ENCODE results near the gene GZF1.
A peak's percentile ranks its signal among the peaks of the same experiment; 100 is the strongest.
"Not testable (repeated sequence)": the region's sequence is repeated elsewhere in the genome, so short reads cannot be mapped to it uniquely, and the experiment has no call there.

GZF1 gene

GRCh38 chr20:23343590-23343989, 18.4 kb upstream of the GZF1 start:
- Histone ChIP-seq H3K27ac (no peak overlapping the region), H3K4me3 (no peak overlapping the region)

- no peak overlapping the region for H3K27ac ChIP-seq
Observed at GRCh38 chr20:23344336-23344735, 17.6 kb upstream of the GZF1 start.

GRCh38 chr20:23346002-23346401, 16.0 kb upstream of the GZF1 start:
- Histone ChIP-seq H3K4me3 (no peak overlapping the region), H3K27ac (no peak overlapping the region)

More at GRCh38 chr20:23344336-23344735, 17.6 kb upstream of the GZF1 start:
- no peak overlapping the region for H3K4me3 ChIP-seq

GRCh38 chr20:23347791-23348190, 14.2 kb upstream of the GZF1 start:
- no peak overlapping the region for H3K4me3 ChIP-seq
- no peak overlapping the region for H3K27ac ChIP-seq

- not testable (repeated sequence) for H3K4me3 ChIP-seq
- peak overlapping the region in 3 of 21 experiments; percentile 96 to 98 (median 96) for H3K27ac ChIP-seq
Observed at GRCh38 chr20:23348510-23348909, 13.5 kb upstream of the GZF1 start.

- Histone ChIP-seq H3K27ac (peak overlapping the region; percentile 83 to 99 (median 96)), H3K4me3 (peak overlapping the region; percentile 63 to 99 (median 86))
Observed at GRCh38 chr20:23349338-23350195, 12.4 kb upstream of the GZF1 start.

- peak within 1 kb of the TSS; percentile 83 to 99 (median 96) for H3K27ac ChIP-seq
- H3K4me3 ChIP-seq = peak within 1 kb of the TSS; percentile 63 to 99 (median 86)
Observed at GRCh38 chr20:23350196-23350903, 11.6 kb upstream of the GZF1 start, which contains the start of gene NXT1. TSS of gene NXT1 (plus strand) at chr20:23350791. CDS start at chr20:23354042, 3,251 bp downstream.

- Histone ChIP-seq H3K4me3 (peak overlapping the region; percentile 63 to 99 (median 86)), H3K27ac (peak overlapping the region; percentile 70 to 99 (median 96))
Observed at GRCh38 chr20:23350904-23351838, 10.8 kb upstream of the GZF1 start.

GRCh38 chr20:23356203-23356602, 5.8 kb upstream of the GZF1 start:
- Histone ChIP-seq H3K4me3 (no peak overlapping the region), H3K27ac (peak overlapping the region in 1 of 21 experiments; percentile 10)

- Histone ChIP-seq H3K4me3 (peak overlapping the region; percentile 46 to 75 (median 59)), H3K27ac (peak overlapping the region in 20 of 21 experiments; percentile 73 to 97 (median 90))
Observed at GRCh38 chr20:23357767-23358562, 4.0 kb upstream of the GZF1 start.

- peak overlapping the region in 18 of 21 experiments; percentile 8 to 96 (median 87) for H3K27ac ChIP-seq
- peak overlapping the region; percentile 46 to 75 (median 59) for H3K4me3 ChIP-seq
Observed at GRCh38 chr20:23358563-23358906, 3.4 kb upstream of the GZF1 start.

- H3K4me3 ChIP-seq = peak overlapping the region in 2 of 7 experiments; percentile 59 to 75
- H3K27ac ChIP-seq = peak overlapping the region in 13 of 21 experiments; percentile 8 to 94 (median 87)
Observed at GRCh38 chr20:23358923-23359593, 2.9 kb upstream of the GZF1 start.

GRCh38 chr20:23360531-23360930, 1.5 kb upstream of the GZF1 start:
- Histone ChIP-seq H3K4me3 (peak overlapping the region in 1 of 7 experiments; percentile 82), H3K27ac (peak overlapping the region in 19 of 21 experiments; percentile 92 to 100 (median 99))

- peak overlapping the region; percentile 82 to 95 (median 91) for H3K4me3 ChIP-seq
- peak overlapping the region; percentile 92 to 100 (median 99) for H3K27ac ChIP-seq
Observed at GRCh38 chr20:23361119-23361475, 885 bp upstream of the GZF1 start.

- peak overlapping the region; percentile 82 to 95 (median 91) for H3K4me3 ChIP-seq
- H3K27ac ChIP-seq = peak overlapping the region; percentile 56 to 100 (median 97)
Observed at GRCh38 chr20:23362392-23363256, 642 bp downstream of the GZF1 start.

- Histone ChIP-seq H3K4me3 (peak overlapping the region in 3 of 7 experiments; percentile 82 to 94 (median 86)), H3K27ac (peak overlapping the region in 10 of 21 experiments; percentile 78 to 99 (median 98))
Observed at GRCh38 chr20:23363257-23363649, 1.3 kb downstream of the GZF1 start.
